CD4-positive, alpha-beta T cell (primary cell): ENCODE measurements around the gene SPRN. TPM values are rescaled to one million over a fixed set of nuclear protein-coding genes. Genes with fewer than 3 reads are reported as not detected.

Experiments used
- ATAC-seq: fragments of 200-7000 bp; cut with Tn5 transposase; one replicate; pipeline ENCODE4 v1.10.0; 2022; ENCODE audit warnings: mild to moderate bottlenecking; ENCODE audit not compliant: poor library complexity
- CTCF ChIA-PET: fragments of 350-600 bp; sonication (Branson Sonifier 250); formaldehyde crosslinking; loops from one replicate; lab custom pipeline; 2021; ENCODE audit warnings: antibody characterized with exemption, inconsistent platforms; lab: Charles Lee
- POLR2A ChIA-PET: fragments of 350-600 bp; sonication (Branson Sonifier 250); formaldehyde crosslinking; loops from one replicate; lab custom pipeline; 2021; ENCODE audit warnings: antibody characterized with exemption, inconsistent platforms; lab: Charles Lee
- DNase-seq, 14 experiments: peaks; one replicate each; pipeline ENCODE4 v3.0.0-alpha.2; 2013 to 2020; ENCODE audit warnings: mixed read lengths in 2 of 14
- H3K27ac ChIP-seq, 2 donors: one replicate each; pipeline versions ENCODE4 v1.5.1 to v1.7.0; 2013; ENCODE audit warnings: low read length in 2 of 2, low read depth in 1 of 2, mild to moderate bottlenecking in 1 of 2
- H3K27me3 ChIP-seq, 2 experiments: 1 replicate in 1 of 2; 2 replicates in 1 of 2; pipeline versions ENCODE4 v1.6.1 to v1.7.0; 2013; ENCODE audit warnings: low read length in 2 of 2, control low read depth in 1 of 2, mild to moderate bottlenecking in 1 of 2, moderate library complexity in 1 of 2; ENCODE audit not compliant: insufficient read depth in 2 of 2, control insufficient read depth in 1 of 2
- H3K36me3 ChIP-seq: one replicate; pipeline ENCODE4 v1.6.1; 2013; ENCODE audit warnings: low read length, control low read depth; ENCODE audit not compliant: insufficient read depth
- H3K4me1 ChIP-seq: one replicate; pipeline ENCODE4 v1.6.1; 2013; ENCODE audit warnings: low read length, control low read depth; ENCODE audit not compliant: insufficient read depth
- H3K4me3 ChIP-seq: one replicate; pipeline ENCODE4 v1.5.1; 2013; ENCODE audit warnings: mild to moderate bottlenecking, low read length, moderate library complexity
- H3K9me3 ChIP-seq, 2 experiments: 1 replicate in 1 of 2; 2 replicates in 1 of 2; pipeline versions ENCODE4 v1.6.1 to v1.7.0; 2013; ENCODE audit warnings: low read length in 2 of 2, mild to moderate bottlenecking in 2 of 2, control low read depth in 1 of 2, moderate library complexity in 1 of 2; ENCODE audit not compliant: control insufficient read depth in 1 of 2, insufficient read depth in 1 of 2
- H3K27ac Mint-ChIP-seq: one replicate; pipeline ENCODE4 v1.8.0; 2020; ENCODE audit warnings: mixed read lengths
- H3K27me3 Mint-ChIP-seq: one replicate; pipeline ENCODE4 v1.8.0; 2021; ENCODE audit warnings: mixed read lengths
- H3K36me3 Mint-ChIP-seq: one replicate; pipeline ENCODE4 v1.8.0; 2021; ENCODE audit warnings: low read depth, mixed read lengths
- H3K4me1 Mint-ChIP-seq: one replicate; pipeline ENCODE4 v1.8.0; 2021; ENCODE audit warnings: low read depth, mixed read lengths
- H3K4me3 Mint-ChIP-seq: one replicate; pipeline ENCODE4 v1.8.0; 2020; ENCODE audit warnings: mild to moderate bottlenecking, mixed read lengths
- H3K9me3 Mint-ChIP-seq: one replicate; pipeline ENCODE4 v1.8.0; 2020; ENCODE audit warnings: mixed read lengths
- intact Hi-C, 2 experiments: fragments of 100-400 bp; cut with DNase I in 1 of 2; cut with micrococcal nuclease in 1 of 2; formaldehyde crosslinking; loops; one replicate each; pipeline versions ENCODE4 v1.15.1 to v1.9.0; 2023 to 2025; cut with DNase I, micrococcal nuclease
- total RNA-seq, 174 experiments: library from RNA in 2 of 174; stranded (reverse) in 2 of 174; gene quantifications; one replicate each; pipeline ENCODE4 v1.2.3 and lab custom pipeline; 2021 to 2026
- TF ChIP-seq, protein P1 (sequence below): fragments of 200-600 bp; IDR thresholded peaks from one replicate; pipeline ENCODE4 v1.8.0; 2022; ENCODE audit warnings: antibody characterized with exemption, mild to moderate bottlenecking

Gene SPRN
- total RNA-seq, 2 experiments from 2014 or later = not detected

DNA sequence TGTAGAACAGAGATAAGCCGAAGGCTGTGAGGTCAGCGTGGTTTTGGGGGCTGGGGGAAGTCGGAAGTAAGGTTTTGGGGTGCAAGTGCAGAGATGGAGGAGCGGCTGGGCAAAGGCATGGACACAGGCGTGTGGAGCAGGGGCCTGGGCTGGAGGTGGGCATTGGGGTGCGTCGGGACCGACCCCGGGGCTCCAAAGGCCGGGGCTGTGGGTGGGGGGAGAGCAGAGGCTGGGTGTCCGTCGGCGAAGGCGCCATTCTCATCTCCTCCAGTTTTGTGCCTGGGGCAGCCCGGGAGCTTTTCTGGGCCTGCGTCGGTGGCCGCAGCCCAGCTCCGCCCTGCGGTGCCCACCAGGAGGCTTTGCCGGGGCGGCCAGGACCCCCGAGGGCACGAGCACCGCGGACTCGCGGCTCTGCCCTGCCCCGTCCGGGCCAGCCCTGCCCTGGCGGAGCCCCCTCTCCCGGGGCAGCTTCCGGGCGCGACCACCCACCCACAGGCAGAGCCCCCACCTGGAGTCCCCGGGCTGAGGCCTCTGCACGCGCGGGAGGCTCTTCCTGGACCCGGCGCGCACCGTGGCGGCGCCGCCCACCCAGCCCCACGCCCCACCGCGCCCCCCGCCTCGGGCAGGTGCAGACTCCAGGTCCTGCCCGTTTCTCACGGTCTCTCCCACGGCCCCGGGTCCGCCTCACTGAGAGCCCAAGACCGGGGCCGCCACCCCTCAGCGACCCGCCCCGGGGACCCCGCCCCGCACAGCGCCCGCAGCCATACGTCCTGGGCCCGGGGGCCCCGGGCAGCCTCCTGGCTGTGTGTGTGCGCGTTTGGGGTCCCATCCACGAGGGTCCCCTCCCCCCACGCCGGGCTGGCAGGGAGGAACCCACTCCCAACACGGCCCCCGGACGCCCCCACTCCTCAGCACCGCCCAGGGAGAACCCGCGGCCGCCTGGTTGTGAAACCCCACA lies 21.6 kb upstream of the SPRN start:
- TF ChIP-seq, protein P1, sequence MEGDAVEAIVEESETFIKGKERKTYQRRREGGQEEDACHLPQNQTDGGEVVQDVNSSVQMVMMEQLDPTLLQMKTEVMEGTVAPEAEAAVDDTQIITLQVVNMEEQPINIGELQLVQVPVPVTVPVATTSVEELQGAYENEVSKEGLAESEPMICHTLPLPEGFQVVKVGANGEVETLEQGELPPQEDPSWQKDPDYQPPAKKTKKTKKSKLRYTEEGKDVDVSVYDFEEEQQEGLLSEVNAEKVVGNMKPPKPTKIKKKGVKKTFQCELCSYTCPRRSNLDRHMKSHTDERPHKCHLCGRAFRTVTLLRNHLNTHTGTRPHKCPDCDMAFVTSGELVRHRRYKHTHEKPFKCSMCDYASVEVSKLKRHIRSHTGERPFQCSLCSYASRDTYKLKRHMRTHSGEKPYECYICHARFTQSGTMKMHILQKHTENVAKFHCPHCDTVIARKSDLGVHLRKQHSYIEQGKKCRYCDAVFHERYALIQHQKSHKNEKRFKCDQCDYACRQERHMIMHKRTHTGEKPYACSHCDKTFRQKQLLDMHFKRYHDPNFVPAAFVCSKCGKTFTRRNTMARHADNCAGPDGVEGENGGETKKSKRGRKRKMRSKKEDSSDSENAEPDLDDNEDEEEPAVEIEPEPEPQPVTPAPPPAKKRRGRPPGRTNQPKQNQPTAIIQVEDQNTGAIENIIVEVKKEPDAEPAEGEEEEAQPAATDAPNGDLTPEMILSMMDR = no peak
- H3K27ac ChIP-seq = no peak overlapping the region
- no peaks in the 10 kb centered on the region for H3K27me3 Mint-ChIP-seq
- CTCF ChIA-PET = no interaction called here
- H3K4me3 Mint-ChIP-seq = no peak overlapping the region
- H3K9me3 Mint-ChIP-seq = peaks cover 17% of the 10 kb centered on the region
- POLR2A ChIA-PET = no interaction called here
- ATAC-seq = no peak
- H3K36me3 ChIP-seq = no peaks in the 10 kb centered on the region
- no peaks in the 10 kb centered on the region for H3K27me3 ChIP-seq
- peaks cover 13% of the 10 kb centered on the region for H3K4me1 Mint-ChIP-seq
- H3K36me3 Mint-ChIP-seq = peaks cover 23% of the 10 kb centered on the region
- H3K9me3 ChIP-seq = peaks cover 30 to 31% of the 10 kb centered on the region in 2 experiments
- H3K4me3 ChIP-seq = no peak overlapping the region
- intact Hi-C loops = no loop called here
- peak in 1 of 14 experiments; percentile 8 for DNase-seq
- H3K4me1 ChIP-seq = peaks cover 24% of the 10 kb centered on the region
- H3K27ac Mint-ChIP-seq = no peak overlapping the region

DNA sequence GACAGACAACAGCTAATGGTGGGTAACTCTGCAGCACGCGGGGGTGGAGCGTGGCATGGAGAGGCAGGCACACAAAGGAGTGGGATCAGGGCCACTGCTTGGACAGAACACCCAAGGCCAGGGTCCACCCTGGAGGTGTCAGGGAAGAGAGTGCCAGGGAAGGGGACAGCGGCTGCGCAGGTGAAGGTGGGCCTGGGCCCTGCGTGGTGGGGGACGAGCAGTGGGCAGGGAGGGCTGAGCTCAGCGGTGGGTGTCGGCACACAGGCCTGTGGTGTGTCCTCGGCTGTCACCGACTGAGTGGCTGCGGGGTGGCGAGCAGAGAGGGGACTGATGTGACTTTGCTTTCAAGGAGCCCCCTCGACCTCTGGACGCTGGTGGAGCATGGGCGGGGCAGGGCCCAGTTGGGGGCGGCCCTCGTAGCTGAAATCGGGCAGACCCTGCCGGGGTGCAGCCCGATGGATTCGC lies 20.9 kb upstream of the SPRN start:
- Histone ChIP-seq H3K9me3 (peaks cover 30 to 31% of the 10 kb centered on the region in 2 experiments), H3K36me3 (no peaks in the 10 kb centered on the region), H3K4me3 (no peak overlapping the region), H3K4me1 (peaks cover 32% of the 10 kb centered on the region), H3K27ac (no peak overlapping the region), H3K27me3 (no peaks in the 10 kb centered on the region)
- Mint-ChIP-seq H3K27ac (no peak overlapping the region), H3K36me3 (peaks cover 23% of the 10 kb centered on the region), H3K9me3 (peaks cover 17% of the 10 kb centered on the region), H3K4me3 (no peak overlapping the region), H3K27me3 (no peaks in the 10 kb centered on the region), H3K4me1 (peaks cover 13% of the 10 kb centered on the region)
- CTCF ChIA-PET = no interaction called here
- intact Hi-C loops = no loop called here
- ATAC-seq (no peak), DNase-seq (no peak)
- POLR2A ChIA-PET = no interaction called here
- TF ChIP-seq, protein P1 = no peak

DNA sequence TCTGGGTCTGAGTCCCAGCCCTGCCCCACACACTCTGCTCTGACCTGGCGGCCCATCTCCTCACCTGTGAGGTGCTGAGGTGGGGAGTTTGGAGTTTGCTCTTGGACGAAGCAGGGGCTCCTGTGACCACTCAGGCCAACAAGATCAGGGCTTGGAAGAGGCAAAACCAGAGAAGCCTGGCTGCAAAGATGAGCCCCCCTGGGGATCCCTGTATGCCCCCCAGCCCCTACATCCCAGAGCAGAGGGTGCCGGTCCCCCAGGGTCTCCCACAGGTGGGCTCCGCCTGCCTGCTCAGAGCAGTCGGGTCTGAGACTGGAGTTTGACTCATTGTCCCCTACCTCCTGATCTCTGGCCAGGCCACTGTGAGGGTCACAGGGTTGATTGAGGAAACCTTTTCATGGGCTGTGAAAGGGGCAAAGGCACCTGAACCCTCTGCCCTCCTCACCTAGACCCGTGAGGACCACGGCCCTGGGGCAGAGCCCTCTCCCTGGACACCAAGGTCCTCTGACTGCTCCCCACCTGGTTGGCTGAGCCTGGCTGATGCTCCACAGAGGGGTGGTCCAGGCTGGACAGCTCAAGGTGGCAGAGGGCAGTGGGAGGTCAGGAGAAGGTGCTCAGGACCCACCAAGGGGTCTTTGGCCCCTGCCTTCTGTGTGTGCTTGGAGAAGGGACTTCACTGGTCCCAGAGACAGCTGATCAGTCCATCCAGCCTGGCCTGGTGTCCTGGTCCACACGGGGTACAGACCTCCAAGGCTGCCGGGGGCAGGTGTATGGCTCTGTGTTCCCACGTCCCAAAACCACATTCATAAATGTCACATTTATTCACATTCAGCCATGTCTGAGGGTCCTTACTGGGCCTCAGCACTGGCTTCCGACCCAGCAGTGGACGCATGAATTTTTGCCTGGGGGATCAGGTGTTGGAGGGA lies 20.2 kb upstream of the SPRN start:
- TF ChIP-seq, protein P1 = no peak
- H3K27me3 ChIP-seq = no peaks in the 10 kb centered on the region
- peaks cover 30 to 31% of the 10 kb centered on the region in 2 experiments for H3K9me3 ChIP-seq
- peaks cover 38% of the 10 kb centered on the region for H3K4me1 ChIP-seq
- Mint-ChIP-seq H3K4me1 (peaks cover 13% of the 10 kb centered on the region), H3K4me3 (no peak overlapping the region), H3K36me3 (peaks cover 23% of the 10 kb centered on the region), H3K27ac (no peak overlapping the region), H3K9me3 (peaks cover 17% of the 10 kb centered on the region), H3K27me3 (peaks cover under 1% of the 10 kb centered on the region)
- intact Hi-C loops = no loop called here
- no peak overlapping the region for H3K27ac ChIP-seq
- POLR2A ChIA-PET = no interaction called here
- no peak for ATAC-seq
- no peak overlapping the region for H3K4me3 ChIP-seq
- H3K36me3 ChIP-seq = no peaks in the 10 kb centered on the region
- CTCF ChIA-PET = no interaction called here
- DNase-seq = peak in 1 of 14 experiments; percentile 4
